C1 segment of cervical spinal cord (tissue), 14 donors: Measurements from ENCODE around the gene VPS26B.
"Not testable (repeated sequence)": the region's sequence is repeated elsewhere in the genome, so short reads cannot be mapped to it uniquely, and the experiment has no call there.

ENCODE experiments used
- DNase-seq, 14 donors: peaks; one replicate each; lab custom pipeline; 2025; lab: John Stamatoyannopoulos, UW

Gene VPS26B

DNA sequence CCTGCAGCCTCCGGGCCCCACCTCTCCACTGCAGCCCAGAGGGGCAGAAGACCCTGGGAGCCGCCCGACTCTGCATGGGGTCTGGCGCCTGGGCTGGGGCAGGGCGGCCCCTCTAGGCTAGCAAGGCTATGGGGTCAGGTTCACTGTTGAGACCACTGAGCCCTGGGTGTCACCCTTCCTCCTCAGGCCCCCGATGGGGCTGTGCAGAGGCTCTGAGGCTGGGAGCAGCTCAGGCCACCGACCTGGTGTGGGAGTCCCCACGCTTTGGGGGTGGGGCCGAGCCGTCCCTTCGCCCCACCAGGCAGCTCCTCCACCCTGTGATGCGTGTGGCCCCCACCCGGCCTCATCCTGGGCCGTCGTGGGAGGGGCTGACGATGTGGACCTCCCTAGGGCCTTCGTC is 57.2 kb downstream of the VPS26B start:
- DNase-seq, result not testable (repeated sequence)

DNA sequence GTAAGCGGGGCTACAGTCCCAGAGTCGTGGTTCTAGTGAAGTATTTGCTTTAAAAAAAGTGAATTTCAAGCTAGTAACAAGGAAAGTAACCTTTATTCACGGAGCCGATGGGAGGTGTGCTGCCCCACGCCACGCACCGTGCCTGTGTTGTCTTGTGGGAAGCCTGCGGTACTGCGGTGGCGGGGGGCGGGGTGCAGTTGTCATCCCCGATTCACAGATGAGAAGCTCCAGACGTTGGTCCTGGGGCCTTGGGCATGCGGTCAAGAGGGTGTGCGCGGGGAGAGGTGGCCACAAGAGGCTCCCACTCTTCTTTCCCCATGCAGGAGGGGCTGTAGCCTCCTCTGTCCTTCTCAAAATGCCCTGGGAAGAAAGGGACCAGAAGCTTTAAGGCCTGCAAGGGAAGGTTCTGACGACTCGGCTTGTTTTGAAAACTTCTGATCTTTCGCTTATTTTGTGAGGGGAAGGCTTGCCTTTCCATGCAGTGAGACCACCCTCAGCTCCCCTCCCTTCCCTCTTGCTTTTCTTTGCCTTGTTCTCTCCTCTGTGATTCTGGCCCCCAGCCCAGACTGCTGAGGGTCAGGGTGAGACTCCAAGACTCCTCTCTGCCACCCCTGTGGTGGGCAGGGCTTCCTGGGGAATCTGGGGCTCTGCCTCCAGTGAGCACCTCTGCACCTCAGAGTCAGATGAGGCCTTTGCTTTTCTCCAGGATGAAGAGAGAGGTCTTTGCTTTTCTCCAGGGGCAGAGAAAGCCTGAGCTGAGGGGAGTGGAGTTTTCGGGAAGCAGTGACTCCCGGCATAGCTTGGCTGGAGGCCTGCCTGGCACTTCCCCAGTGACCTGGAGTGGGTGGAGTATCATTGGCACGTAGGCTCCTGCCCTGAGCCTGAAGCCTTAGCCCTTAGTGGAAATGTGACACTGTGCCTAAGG is 57.9 kb downstream of the VPS26B start:
- DNase-seq, result no peak

DNA sequence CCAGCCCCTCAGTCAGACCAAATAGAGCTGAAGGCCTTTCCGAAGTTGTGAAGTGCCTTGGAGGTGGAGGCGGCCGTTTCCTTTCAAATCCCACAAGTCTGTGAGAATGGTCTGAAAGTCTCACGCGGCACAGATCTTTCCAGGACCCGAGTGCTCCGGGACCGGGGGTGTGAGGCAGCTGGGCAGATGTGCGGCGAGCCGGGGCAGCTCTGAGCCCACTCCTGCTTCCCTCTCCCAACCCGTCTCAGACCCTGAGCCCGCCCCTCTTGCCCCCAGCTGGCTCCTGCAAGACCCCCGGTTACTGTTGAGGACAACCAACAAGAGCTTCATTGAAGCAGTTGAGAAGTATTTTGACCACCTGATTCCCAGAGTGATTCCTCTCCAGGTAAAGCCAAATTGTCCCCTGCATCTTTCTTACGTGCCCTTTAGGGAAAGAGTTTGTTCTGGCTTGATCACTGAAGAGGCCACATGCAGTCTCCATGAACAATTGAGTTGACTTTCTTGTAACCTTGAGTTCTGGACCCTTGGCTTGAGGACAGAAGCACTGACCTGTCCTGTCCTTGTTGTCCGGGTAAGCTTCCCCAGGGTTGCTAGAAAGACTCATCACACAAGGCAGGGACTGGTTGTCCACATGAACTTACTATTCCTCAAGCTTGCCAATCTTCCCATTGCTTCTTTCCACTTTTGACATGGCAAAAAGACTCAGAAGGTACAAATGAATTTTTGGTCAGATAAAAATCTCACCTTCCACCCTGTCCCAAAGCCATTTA is 59.2 kb downstream of the VPS26B start:
- no peak for DNase-seq

DNA sequence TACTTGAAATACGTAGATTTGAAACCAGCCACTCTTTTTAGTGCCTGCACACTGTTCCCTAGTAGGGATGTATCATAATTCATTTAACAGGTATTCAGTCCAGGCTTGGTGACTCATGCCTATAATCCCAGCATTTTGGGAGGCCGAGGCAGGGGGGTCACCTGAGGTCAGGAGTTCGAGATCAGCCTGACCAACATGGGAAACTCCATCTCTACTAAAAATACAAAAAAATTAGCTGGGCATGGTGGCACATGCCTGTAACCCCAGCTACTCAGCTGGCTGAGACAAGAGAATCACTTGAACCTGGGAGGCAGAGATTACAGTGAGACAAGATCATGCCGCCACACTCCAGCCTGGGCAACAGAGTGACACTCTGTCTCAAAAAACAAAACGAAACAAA is 59.9 kb downstream of the VPS26B start:
- not testable (repeated sequence) for DNase-seq

DNA sequence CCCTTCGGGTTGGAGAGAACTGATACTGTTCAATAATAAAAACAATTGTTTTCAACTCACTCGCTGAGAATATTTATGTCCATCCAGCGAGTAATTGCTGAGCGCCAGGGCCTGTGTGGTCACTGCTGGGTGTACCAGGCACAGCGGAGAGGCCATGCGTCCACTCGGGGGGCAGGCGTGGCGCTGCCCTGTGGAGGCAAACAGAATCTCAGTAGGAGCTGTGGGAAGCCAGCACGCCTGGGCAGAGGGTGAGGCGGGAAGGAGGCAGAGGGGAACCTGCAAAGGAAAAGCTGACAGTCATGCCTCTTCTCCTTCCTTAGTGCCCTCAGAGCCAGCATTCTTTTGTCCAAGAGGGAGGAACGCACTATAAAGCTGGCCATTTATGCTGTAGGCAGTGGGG is 63.1 kb downstream of the VPS26B start:
- DNase-seq, result no peak

DNA sequence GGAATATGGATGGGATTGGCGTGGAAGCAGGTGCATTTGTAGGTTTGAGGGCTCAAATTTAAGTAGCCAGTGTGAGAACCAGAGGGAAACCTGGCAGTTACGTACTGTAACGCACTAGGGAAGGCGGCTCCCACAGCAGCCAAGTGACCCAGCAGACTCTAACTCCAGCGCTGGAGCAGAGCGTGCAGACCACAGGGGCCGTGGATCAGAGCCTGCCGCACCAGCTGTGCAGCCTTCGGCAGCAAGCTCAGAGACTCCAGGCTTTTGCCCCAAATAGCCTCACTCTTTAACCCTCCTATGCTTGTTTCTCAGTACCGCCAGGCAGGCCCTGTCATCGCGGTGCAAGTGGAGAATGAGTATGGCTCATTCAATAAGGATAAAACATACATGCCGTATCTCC is 64.0 kb downstream of the VPS26B start:
- no peak for DNase-seq

DNA sequence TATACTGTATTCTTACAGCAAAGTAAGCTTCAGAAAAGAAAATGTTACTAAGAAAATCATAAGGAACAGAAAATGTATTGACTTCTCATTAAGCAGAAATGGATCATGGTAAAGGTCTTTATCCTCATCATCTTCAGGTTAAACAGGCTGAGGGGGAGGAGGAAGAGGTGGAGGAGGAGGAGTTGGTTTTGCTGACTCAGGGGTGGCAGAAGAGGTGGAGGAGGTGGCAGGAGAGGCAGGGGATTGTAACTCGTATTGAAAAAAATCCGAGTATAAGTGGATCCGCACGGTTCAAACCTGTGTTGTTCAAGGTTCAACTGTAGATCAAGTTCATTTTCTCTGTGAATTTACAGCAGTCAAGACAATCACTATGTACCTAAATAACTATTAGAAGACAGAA is 64.7 kb downstream of the VPS26B start:
- no peak for DNase-seq

DNA sequence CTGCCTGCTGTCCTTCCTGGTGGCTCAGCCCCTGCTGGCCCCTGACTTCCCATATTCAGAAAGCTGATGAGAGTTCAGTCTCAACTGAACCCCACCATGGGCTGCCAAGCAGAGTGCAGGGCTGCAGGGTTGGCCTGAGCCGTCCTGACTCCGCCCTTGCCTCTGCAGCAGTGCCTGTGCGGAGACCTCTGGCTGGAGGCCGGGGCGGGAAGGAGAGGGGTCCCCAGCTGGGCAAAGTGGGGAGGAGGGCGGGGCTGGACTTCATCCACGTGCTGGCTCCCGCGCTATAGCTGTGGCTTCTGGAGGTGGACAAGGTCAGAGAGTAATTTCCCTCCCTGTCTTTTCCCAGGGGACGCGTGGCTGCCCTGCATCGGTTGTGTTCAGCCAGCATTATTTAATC is 65.3 kb downstream of the VPS26B start:
- DNase-seq, result no peak

DNA sequence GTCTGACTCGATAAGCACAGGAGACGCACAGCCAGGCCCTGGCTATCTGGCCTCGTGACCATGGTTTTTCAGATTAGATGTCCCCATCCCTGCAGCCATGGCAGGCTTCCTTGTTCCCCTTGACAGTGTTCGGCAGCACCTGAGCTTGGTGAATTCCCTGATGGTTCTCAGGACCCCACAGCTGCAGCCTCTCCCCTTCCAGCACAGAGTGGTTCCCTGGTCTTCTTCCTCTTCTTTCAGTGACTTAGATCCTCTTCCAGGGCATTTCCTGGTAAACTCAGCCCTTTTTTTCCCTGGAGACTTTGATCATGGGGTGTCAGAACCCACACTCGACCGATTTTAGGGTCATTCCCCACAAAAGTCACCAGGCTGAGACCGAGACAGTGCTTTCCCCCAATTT is 66.2 kb downstream of the VPS26B start:
- DNase-seq, result no peak

DNA sequence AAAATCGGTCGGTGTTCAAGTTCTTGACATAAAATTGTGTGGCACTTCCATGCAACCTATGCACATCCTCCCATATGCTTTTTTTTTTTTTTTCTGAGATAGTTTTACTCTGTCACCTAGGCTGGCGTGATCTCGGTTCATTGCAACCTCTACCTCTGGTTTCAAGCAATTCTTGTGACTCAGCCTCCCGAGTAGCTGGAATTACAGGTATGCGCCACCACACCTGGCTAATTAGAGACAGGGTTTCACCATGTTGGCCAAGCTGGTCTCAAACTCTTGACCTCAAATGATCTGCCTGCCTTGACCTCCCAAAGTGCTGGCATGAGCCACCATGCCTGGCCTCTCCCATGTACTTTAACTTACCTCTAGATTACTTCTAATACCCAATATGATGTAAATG is 66.7 kb downstream of the VPS26B start:
- DNase-seq, result no peak

DNA sequence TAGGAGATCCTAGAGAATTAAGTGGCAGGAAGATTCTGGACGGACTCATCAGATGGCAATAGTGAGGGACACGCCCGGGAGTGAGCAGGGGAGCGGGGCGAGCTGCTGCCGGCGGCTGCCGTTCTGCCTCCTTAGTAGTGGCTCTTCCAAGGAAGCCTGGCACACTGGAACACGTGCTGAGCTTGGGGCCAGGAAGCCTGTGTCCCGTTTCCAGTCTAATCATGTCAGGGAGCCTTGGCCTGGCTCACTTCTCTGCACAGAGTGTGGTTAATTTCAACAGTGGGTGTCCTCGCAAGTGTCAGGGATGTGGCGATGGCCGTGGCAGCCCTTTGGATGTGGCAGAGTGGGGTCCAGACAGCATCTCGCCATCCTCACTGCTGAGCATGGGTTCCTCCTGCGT is 68.2 kb downstream of the VPS26B start:
- no peak for DNase-seq

DNA sequence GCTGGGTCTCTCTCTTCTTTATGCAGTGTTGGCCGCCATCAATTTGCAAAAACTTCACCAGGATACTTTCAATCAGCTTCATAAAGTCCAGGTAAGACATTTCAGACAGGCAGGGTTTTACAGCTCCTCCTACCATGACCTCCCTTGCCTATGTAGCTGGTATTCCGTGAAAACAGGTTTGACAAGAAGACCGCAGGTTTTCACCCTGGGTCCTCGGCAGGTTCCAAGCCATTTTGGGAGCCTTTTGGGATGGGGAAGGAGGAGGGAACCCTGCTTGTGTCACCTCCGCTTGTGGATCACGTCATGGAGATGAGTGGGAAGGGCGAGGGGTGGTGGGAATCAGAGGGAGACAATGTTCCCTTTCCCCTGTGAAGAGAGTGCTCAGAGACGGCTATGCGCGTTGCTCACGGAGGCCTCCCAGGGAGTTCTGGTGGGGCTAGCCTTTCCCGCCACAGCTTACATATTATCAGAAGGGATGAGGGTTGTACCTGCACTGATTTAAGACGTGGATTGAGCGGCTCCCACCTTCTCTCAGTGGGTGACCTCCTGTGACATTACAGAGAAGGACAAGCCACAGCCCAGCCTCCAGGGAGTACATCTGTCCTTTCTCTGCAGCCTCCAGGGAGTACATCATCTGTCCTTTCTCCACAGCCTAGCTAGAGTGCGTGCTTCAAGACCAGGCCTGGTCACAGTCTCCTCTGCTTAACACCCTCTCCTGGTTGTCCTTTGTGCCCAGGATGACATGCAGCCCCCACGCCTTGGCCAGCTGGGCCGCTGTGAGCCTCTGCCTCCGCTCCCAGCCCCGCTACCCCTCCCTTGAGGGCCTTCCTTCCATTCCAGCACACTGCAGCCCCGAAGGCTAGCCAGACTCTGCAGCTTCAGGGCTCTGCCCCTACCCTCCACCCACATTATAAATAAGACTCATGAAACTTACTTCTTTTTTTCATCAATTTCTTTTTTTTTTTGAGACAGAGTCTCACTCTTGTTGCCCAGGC is 68.9 kb downstream of the VPS26B start:
- no peak for DNase-seq

DNA sequence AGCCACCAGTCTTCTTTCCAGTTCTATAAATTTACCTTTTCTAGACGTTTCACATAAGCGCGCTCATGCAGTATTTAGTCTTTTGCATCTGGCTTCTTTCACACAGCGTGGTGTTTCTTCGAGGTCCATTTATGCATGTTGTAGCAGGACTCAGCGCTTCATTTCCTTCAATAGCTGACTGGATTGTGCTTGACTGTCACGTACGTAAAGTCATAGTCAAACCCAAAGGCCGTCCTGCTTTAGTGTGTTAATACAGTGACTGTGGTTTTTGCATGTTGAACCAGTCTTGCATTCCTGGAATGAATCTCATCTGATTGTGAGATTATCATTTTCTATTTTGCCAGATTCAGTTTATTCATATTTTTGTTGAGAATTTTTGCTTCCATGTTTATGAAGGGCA is 70.2 kb downstream of the VPS26B start:
- DNase-seq, result no peak
